Limb (tissue), 2 donors: ENCODE data around the gene FRRS1.

Experiments used
- DNase-seq, 2 donors: peaks; one replicate each; pipeline ENCODE4 v3.0.0-alpha.2; 2016; ENCODE audit errors: extremely low spot score in 2 of 2

Gene FRRS1

GRCh38 chr1:99676876-99677275 is 89.6 kb downstream of the FRRS1 start:
- DNase-seq: no peak

- DNase-seq: no peak
Measured at GRCh38 chr1:99675994-99676393, 90.4 kb downstream of the FRRS1 start.

GRCh38 chr1:99675292-99675691 is 91.1 kb downstream of the FRRS1 start:
- DNase-seq: no peak

- DNase-seq: no peak
Measured at GRCh38 chr1:99674115-99675064, 92.0 kb downstream of the FRRS1 start.

GRCh38 chr1:99673315-99673714 is 93.1 kb downstream of the FRRS1 start:
- no peak for DNase-seq

GRCh38 chr1:99672530-99673213 is 93.8 kb downstream of the FRRS1 start:
- DNase-seq: no peak

GRCh38 chr1:99672038-99672437 is 94.4 kb downstream of the FRRS1 start:
- no peak for DNase-seq

- no peak for DNase-seq
Measured at GRCh38 chr1:99670583-99670982, 95.9 kb downstream of the FRRS1 start.

- DNase-seq: no peak
Measured at GRCh38 chr1:99669821-99670220, 96.6 kb downstream of the FRRS1 start.

- no peak for DNase-seq
Measured at GRCh38 chr1:99669376-99669775, 97.1 kb downstream of the FRRS1 start.

GRCh38 chr1:99665212-99665611 is 101.2 kb downstream of the FRRS1 start:
- DNase-seq: no peak

GRCh38 chr1:99663501-99663900 is 102.9 kb downstream of the FRRS1 start:
- DNase-seq: no peak

- DNase-seq: no peak
Measured at GRCh38 chr1:99662539-99663080, 103.8 kb downstream of the FRRS1 start.

GRCh38 chr1:99661780-99662179 is 104.7 kb downstream of the FRRS1 start:
- DNase-seq: no peak

GRCh38 chr1:99660496-99660895 is 105.9 kb downstream of the FRRS1 start:
- no peak for DNase-seq

GRCh38 chr1:99659755-99660210 is 106.7 kb downstream of the FRRS1 start:
- DNase-seq: no peak
